ENCODE measurements around the gene CDKN2A. TPM values are rescaled to one million over a fixed set of nuclear protein-coding genes. Genes with fewer than 3 reads are reported as not detected.

The CDKN2A gene
- total RNA-seq, 1 donor from 2014 or later = 54.6 TPM

DNA sequence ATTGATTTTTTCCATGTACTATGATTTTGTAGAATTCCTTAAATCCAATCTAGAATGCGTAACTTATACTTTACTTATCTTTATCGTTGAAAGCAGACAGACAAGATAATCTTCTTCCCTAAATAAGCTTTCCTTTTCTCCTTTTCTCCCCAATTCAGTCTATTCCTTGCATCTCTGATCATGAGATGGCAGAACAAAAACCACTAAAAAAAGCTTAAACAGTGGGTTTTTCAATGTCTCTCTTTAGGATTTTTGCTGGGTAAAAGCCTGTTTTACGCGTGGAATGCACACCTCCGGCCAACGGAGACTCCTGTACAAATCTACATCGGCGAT is 14.2 kb upstream of the CDKN2A start:
- no peak for DNase-seq (ENCODE audit: extremely low read depth, low read depth, low spot score)

DNA sequence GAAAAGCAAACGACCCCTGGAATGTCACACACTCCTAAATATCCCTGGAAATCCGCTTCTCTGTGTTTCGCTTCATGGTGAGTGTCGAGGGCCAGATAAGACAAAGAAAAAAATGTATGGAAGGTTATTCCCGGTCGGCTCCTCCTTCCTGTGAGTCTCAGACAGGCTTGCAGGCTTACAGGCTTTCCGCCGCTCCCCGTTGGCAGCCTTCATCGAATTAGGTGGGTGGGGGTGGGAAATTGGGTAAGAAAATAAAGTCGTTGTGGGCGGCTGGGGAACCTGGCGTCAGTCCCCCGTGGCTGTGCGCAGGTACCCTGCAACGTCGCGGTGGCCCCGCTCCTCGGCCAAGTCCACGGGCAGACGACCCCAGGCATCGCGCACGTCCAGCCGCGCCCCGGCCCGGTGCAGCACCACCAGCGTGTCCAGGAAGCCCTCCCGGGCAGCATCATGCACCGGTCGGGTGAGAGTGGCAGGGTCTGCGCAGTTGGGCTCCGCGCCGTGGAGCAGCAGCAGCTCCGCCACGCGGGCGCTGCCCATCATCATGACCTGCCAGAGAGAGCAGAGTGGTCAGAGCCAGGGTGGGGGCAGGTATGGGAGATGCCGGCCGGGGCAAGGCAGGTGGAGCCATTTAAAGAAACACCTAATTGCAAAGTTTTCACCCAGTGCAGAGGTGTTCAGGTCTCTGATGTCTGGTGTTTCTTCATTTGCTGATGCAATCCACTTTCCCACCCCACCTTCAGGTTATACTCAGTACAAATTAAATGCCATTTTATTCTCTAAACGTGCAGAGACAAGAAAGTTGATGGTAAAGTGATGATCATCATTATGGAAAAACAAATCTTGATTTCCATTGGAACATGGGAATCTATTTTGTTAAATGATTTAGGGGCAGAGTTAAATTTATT is 11.8 kb upstream of the CDKN2A start:
- DNase-seq (ENCODE audit: extremely low read depth, low read depth, low spot score) = no peak

DNA sequence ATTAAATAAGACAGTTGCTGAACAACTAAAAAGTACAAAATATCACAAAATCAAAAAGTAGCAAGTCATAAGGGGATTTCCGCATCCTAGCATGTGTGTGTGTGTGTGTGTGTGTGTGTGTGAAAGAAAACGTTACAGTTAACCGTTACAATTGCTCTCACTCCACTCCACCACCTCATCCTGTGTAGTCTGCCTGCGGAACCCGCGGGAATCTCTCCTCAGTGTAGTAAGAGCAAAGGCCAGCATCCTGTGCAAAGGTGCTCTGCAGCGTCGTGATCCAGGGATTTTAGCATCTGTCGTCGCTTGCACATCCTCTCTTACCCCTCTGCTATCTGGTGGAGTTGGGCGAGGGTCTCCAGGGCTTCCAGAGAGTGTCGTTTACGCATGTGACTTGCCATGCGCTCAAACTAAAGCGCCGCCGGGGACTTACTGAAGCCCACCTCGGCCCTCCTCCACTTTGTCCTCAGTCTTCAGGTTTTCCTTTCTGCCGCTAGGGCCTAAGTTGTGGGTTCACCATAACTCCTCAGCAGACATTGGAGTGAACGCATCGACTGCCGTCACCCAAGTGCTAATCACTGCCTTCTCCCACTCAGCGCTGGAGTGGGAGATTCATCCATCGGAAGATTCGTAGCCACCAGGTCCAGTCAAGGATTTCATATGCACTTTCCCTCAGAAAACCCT is 11.0 kb upstream of the CDKN2A start:
- no peak for DNase-seq (ENCODE audit: extremely low read depth, low read depth, low spot score)

DNA sequence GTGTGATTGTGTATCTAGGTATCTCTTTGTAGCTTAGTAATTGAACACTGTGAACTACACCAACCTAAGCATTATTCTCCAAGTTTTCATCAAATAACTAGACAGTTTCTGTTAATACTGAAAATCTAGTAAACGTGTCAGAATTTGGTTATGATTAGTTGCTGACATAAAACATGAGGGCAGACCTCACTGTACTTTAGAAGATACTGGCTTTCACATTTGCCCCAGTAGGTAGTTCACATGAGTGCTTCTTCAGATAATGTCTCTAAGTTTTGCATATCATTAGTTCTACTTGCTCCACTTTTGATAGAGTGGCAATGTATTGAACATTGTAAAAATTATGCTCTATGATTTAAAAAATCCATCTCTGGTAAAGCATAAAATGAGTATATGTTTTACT is 7.8 kb upstream of the CDKN2A start:
- DNase-seq (ENCODE audit: extremely low read depth, low read depth, low spot score) = no peak

DNA sequence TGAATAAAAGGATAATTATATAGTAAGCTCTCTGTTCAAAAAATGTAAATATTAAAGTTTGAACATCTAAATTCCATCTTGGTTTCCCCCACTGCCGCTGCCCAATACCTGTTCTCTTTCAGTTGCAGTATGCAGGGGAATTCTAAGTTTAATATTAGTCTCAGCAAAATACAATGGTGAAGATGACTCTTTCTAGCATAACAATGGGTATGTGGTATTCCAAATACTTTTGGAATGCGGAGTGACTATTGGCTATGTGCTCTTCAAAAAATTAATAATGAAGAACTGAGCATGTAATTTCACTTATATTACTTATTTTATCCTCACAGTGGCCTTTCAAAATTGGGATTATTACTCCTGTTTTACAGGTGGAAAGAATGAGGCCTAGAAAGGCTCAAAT is 3.8 kb upstream of the CDKN2A start:
- no peak for DNase-seq (ENCODE audit: extremely low read depth, low read depth, low spot score)

DNA sequence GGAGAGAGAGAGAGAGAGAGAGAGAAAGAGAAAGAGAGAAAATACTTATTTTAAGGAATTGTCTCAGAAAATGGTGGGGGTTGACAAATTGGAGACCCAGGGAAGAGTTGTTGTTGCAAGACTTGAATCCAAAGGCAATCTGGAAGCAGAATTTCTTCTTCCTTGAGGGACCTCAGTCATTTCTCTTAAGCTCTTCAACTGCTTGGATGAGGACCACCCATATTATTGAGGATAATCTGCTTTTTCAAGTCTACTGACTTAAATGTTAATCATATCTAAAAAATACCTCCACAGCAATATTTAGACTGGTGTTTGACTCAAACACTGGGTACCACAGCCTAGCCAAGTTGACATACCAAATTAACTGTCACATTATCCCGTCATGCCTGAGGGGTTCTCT is 3.3 kb upstream of the CDKN2A start:
- no peak for DNase-seq (ENCODE audit: extremely low read depth, low read depth, low spot score)

DNA sequence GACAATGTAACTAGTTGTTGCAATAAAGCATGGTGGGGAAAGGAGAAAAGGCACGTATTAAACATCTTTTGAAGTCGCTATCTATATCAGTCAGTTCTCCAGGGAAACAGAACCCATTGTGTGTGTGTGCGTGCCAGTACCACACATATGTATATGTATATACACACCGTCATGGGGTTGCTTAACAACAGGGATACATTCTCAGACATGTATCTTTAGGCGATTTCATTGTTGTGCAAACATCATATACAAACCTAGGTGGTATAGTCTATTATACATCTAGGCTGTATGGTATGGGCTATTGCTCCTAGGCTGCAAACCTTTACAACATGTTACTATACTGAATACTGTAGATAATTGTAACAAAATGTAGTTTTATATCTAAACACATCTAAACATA is 2.7 kb upstream of the CDKN2A start:
- no peak for DNase-seq (ENCODE audit: extremely low read depth, low read depth, low spot score)

DNA sequence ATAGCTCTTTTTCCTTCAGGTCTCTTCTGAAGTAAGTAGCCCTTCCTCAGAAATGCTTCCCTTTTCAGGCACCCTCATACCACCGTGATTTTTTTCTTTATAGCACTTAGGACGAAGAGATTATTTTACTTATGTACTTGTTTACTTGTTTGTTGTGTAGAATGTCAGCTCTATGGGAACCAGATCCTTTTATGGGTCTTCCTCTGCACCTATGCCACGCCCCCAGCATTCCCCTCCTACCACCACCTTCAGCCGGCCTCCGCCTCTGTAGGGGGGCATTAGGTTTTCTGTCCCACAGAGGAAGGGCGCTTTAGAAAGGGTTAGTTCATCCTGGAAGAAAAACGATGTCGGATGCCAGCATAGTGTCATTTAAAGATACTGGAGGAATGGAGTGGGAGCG is 2.2 kb upstream of the CDKN2A start:
- no peak for DNase-seq (ENCODE audit: extremely low read depth, low read depth, low spot score)

DNA sequence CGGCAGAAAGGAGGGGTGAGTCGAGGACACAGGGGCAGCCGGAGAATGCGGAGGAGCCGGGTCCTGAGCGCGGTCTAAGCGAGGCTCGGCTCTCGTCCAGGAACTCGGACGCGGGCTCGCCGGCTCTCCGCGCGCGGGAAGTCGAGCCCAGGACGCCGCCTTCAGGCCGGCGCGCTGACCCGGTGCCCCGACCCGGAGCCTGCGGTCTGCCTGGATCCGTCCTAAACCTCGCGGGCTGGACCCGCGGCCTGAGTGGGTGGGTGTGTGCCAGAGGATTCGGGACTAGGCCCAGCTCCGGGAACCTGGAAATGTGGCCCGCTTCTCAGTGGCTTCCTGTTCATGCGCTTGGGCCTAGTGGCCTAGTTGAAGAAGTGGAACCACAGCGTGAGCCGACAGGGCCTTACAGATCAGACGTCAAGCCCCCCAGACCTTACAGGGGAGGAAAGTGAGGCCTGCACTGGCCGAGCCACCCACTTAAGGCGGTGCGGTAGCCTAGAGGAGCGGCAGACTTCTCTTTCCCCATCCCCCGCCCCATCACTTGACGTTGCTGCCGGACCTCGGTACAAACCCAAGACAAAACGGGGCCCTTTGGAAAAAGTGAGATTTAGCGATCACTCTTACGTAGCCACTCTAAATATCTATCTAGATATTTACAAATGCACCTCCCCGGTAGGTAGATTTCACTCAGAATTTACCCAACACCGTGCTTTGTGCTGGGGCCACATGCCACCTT is 1.6 kb upstream of the CDKN2A start:
- DNase-seq (ENCODE audit: extremely low read depth, low read depth, low spot score) = no peak

DNA sequence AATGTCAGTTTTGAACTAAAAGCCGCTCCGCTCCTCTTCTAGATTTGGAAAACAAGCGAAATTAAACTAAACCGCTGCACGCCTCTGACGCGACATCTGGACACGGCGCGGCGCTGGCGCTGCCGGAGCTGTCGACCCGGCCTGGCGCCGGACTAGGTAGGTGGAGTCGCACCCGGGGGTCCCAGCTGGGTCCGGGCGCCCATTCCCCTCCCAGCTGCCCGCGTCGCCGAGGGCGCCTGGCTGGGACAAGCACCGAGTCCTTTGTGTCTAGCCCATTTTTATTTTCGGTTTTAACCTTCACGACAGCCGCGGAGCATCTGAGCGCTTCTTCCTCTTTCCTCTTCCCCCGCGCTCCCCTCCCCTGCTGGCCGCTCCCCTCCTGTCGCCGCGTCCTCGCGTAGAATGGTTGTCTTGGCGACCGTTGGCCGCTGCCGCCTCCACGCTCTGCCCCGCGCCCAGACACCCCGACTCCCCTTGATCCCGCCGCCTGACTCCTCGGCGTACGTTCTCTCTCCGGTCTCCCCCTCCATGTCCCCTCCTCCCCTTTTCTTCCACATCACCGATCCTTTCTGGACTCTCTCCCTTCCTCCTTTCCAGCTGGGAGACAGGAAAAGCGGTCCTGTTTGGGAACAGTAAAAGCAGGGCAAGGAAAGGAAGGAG is 944 bp upstream of the CDKN2A start:
- DNase-seq (ENCODE audit: extremely low read depth, low read depth, low spot score) = no peak

DNA sequence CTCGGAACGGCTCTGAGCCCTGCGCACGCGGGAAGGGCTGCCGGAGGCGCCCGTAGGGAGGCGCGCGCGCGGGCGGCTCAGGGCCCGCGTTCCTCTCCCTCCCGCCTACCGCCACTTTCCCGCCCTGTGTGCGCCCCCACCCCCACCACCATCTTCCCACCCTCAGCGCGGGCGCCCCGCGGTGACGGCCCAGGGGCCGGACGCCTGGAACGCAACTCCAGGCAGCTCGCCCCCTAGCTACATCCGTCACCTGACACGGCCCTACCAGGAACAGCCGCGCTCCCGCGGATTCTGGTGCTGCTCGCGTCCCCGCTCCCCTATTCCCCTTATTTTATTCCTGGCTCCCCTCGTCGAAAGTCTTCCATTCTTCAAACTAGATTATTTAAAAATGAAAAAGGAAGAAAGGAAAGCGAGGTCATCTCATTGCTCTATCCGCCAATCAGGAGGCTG is 389 bp upstream of the CDKN2A start, which contains the start of gene CDKN2B-AS1:
Gene CDKN2B-AS1, plus strand, starts transcription at position 236 of the 450 bp plus-strand sequence.
- no peak for DNase-seq (ENCODE audit: extremely low read depth, low read depth, low spot score)

DNA sequence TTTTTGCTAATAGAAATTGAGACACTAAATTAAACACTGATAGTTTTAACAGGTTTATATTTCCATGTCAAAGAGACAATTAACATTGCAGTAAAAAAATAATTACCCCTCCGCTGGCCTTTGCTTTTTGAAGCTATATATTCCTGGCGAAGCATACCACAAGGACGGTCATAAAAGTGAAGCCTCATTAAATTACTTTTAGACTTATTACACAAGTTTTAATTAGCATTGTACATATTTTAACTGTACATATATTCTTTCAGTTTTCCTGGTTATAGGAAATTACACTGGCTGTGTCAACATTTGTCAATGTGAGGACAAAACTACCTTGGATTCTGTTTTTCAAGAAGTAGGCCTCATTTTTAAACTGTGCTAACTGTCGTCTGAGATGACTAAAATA is 1.2 kb downstream of the CDKN2A start:
- DNase-seq (ENCODE audit: extremely low read depth, low read depth, low spot score) = no peak

DNA sequence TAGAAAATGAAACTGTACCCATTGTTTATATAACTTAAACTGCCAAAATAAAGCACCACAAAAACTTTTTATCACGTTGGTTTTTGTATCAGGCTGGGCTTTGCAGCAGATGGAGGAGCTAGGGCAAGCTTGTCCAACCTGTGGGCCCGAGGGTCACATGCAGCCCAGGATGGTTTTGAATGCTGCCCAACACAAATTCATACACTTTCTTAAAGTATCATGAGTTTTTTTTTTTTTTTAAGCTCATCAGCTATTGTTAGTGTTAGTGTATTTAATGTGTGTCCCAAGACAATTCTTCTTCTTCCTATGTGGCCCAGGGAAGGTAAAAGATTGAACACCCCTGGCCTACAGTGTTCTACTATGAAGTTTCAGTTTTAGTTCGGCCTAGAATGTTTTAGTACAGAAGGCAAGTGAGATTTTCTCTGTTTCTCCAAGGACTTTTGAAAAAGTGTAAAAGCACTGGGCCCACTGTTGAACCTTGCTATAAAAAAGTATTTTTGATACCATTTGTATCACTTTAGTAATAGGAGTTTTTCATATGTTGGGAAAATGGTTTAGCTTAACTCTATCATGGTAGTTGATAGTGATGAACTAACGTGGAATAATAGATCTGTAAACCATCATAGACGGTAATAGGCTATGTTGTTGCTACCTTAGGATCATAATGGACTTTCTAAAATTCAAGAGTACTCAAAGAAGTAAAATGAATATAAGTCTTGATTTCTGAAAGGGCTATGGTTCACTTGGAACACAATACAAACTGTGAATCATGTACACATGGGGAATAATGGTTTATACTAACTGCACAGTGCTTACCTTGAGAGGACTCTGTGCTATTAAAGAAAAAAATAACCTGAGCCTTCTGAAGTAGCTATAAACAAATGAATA is 2.9 kb downstream of the CDKN2A start:
- DNase-seq (ENCODE audit: extremely low read depth, low read depth, low spot score) = no peak

DNA sequence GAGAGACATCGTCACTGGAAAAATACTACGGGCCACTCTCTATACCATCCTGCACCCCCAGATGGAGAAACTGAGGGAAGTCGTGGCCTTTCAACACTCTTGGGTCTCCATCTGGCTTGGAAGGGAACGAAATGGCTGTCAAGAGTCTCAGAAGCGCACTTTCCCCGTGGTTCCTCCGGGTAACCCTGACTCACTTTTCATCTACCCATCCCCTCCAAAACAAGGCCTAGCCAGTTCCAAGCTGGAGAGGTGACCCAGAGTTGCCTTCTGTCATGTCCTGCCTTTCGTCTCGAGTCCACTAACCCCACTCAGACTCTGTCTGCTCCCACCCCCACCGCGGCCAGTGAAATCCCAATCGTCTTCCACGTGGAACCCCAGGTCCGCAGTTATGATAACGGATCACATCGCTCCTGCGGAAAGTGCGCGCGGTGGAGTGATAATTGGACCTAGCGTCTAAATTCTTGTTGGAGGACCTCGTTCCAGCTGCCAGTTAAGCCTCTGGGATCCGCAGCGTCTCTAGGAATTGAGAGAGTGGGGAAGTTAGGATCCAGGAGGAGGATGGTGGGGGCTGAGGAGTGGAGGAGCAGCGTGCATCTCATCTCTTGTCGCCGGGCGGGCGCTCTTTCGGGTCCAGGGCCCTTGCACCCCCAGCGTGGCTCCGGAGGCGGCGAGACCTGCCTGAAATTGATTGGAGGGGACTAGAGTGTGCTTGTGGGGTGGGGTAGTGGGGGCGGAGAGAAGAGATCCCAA is 4.6 kb downstream of the CDKN2A start:
- DNase-seq (ENCODE audit: extremely low read depth, low read depth, low spot score) = no peak

DNA sequence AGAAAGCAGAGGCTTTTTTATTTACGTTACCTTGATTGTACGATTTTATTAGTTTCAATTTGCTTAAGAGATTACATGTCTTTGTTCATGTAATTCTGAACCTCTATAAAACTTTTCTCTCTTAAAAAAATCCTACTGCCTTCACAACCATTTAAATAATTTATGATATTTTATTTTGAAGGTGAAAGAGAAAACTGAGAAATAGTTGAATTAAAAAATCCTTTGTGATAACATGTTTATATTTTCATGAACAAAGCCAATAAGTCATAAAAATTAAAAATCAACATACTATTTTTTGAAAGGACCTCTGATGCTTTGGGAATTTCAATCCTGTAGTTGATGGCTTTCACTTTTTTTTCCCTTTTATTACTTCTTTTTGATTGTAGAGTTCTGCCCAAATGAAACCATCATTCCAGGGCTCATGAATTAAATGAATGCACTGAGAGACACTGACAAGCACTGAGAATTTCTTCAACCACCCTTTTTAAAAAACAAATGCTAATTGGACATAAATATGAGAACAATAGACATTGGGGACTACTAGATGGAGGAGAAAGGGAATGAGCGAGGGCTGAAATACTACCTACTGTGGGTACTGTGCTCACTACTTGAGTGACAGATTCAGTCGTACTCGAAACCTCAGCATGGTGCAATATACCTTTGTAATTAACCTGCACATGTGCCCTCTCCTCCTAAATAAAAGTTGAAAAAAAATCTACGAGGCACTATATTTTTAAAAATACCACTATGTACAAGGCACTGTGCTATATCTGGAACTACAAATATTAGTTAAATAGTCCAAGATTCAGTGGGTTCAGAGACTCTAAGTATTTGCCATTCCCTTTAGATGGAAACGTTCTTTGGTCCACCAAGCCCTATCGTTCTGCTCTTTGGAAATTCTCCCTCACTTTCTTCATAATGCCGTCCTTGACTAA is 5.9 kb downstream of the CDKN2A start:
- DNase-seq (ENCODE audit: extremely low read depth, low read depth, low spot score) = no peak

DNA sequence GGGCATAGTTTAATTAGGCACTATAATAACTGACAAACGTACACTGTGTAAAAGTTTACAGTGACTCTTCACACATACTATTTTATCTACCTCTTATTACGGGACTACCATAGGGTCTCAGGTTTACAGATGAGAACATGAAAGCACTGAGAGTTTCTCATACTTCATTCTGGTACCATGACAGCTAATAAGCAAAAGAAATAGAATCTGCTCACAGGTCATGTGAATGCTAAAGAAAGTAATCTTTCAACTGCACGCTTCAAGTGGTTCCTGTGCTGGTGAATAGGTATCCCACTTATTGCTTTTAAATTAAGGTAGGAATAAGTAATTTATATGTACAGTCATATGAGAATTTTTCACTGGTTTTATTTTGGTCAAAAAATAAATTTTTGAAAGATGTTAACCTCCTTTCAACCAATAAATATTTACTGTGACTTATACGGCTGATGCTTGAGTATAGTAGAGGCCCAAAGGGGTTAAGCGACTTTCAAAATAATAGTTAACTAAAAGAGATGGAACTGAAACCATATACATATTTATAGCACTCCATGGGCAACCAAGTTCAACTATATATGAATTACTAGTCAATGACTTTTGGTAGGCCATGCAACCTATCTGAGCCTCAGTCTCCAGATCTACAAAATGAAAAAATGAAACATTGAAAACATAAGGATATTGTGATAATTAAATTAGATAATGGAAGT is 8.1 kb downstream of the CDKN2A start:
- DNase-seq (ENCODE audit: extremely low read depth, low read depth, low spot score) = no peak

DNA sequence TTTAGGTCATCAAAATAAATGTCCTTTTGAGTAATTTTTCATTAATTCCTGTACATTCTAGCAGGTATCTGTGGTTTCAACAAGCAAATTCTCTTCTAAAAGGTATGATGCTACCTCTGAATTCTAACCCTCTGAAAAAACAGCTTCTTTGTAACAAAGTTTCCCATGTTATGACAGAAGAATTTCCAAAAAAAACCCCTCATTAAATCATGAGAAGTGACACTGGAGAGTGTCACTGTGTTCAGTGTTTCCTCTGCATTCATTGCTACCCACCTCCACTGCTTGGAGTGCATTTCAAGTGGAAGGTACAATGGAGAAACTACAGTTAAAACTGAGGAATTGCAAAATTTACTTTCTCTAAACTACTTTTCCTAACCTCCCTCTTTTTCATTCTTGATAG is 10.1 kb downstream of the CDKN2A start:
- DNase-seq (ENCODE audit: extremely low read depth, low read depth, low spot score) = no peak

DNA sequence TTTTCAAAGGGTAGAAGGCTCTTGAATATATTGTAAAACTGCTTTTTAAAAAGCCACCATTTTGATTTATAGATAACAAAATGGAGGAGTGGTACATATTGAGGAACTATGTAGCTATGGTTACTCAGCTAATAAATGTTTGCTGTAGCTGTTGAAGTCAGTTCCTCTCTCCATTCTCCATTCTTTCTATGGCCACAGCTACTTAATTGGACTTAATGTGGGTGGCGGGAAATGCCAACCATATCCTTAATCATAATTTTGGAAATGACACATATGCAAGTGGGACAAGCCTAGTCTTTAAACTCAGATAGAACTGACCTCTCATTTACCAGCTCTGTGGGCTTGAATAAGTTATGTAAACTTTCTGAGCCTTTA is 10.6 kb downstream of the CDKN2A start:
- no peak for DNase-seq (ENCODE audit: extremely low read depth, low read depth, low spot score)

Measured in glomerular endothelial cell (primary cell).